Middle frontal gyrus (tissue), 1 donor: ENCODE data around the gene ADORA2A.

Experiments used
- DNase-seq: peaks from one replicate; pipeline ENCODE4 v3.0.0-alpha.2; 2015; ENCODE audit warnings: low spot score; ENCODE audit errors: extremely low spot score

Gene ADORA2A

GRCh38 chr22:24432059-24432853, 4.9 kb downstream of the ADORA2A start:
- no peak for DNase-seq

- no peak for DNase-seq
Measured at GRCh38 chr22:24433001-24433827, 5.8 kb downstream of the ADORA2A start.

GRCh38 chr22:24433828-24434470, 6.5 kb downstream of the ADORA2A start:
- no peak for DNase-seq

- DNase-seq = no peak
Measured at GRCh38 chr22:24434471-24435322, 7.3 kb downstream of the ADORA2A start.

GRCh38 chr22:24435323-24435645, 7.9 kb downstream of the ADORA2A start:
- no peak for DNase-seq

GRCh38 chr22:24435861-24436371, 8.5 kb downstream of the ADORA2A start:
- no peak for DNase-seq

- no peak for DNase-seq
Measured at GRCh38 chr22:24436553-24436952, 9.2 kb downstream of the ADORA2A start.

GRCh38 chr22:24437091-24437490, 9.7 kb downstream of the ADORA2A start:
- no peak for DNase-seq

GRCh38 chr22:24437741-24438328, 10.4 kb downstream of the ADORA2A start:
- no peak for DNase-seq

GRCh38 chr22:24440270-24440717, 12.9 kb downstream of the ADORA2A start:
- DNase-seq = no peak

- no peak for DNase-seq
Measured at GRCh38 chr22:24440718-24441405, 13.5 kb downstream of the ADORA2A start.

GRCh38 chr22:24441406-24442351, 14.3 kb downstream of the ADORA2A start:
- DNase-seq = no peak

GRCh38 chr22:24442352-24442744, 14.9 kb downstream of the ADORA2A start:
- DNase-seq = no peak

- DNase-seq = no peak
Measured at GRCh38 chr22:24443668-24444067, 16.3 kb downstream of the ADORA2A start.

GRCh38 chr22:24444251-24444650, 16.9 kb downstream of the ADORA2A start:
- no peak for DNase-seq

- DNase-seq = no peak
Measured at GRCh38 chr22:24444729-24445466, 17.5 kb downstream of the ADORA2A start.

GRCh38 chr22:24445481-24446259, 18.3 kb downstream of the ADORA2A start:
- no peak for DNase-seq
